Measurements from ENCODE around the gene TNN. TPM values are rescaled to one million over a fixed set of nuclear protein-coding genes. Genes with fewer than 3 reads are reported as not detected.

The TNN gene
- total RNA-seq, 2 donors from 2014 or later: under 0.01 TPM; not detected in 1

GRCh38 chr1:175145899-175146528, 78.4 kb downstream of the TNN start:
- DNase-seq: no peak

GRCh38 chr1:175146529-175147213, 79.0 kb downstream of the TNN start:
- 21 to 23% methylated on average over 21 of the region's 21 CpGs for WGBS, 2 donors
- intact Hi-C loops (cut with DNase I): no loop called here
- no peak overlapping the region for H3K4me3 ChIP-seq
- H3K4me1 ChIP-seq: peaks cover 14% of the 10 kb centered on the region
- no peaks in the 10 kb centered on the region for H3K9me3 ChIP-seq
- DNase-seq: peak; percentile 67 to 76 (median 71)
- TF ChIP-seq CTCF (IDR thresholded peaks at IDR 0.05) (peak; percentile 66 to 82 (median 80)), POLR2A (IDR thresholded peaks at IDR 0.05) (no peak)
- no peaks in the 10 kb centered on the region for H3K27me3 ChIP-seq
- no peak overlapping the region for H3K27ac ChIP-seq
- peak; percentile 88 for ATAC-seq
- no peaks in the 10 kb centered on the region for H3K36me3 ChIP-seq (replicated peaks in 1 of 2; ENCODE audit: insufficient read depth in 1 of 2, low read depth in 2 of 2)

More at GRCh38 chr1:175145899-175146528, 78.4 kb downstream of the TNN start:
- H3K36me3 ChIP-seq (replicated peaks in 1 of 2; ENCODE audit: insufficient read depth in 1 of 2, low read depth in 2 of 2): no peaks in the 10 kb centered on the region
- H3K27me3 ChIP-seq: no peaks in the 10 kb centered on the region
- TF ChIP-seq CTCF (IDR thresholded peaks at IDR 0.05): no peak
- no peaks in the 10 kb centered on the region for H3K9me3 ChIP-seq
- intact Hi-C loops (cut with DNase I): no loop called here
- no peak overlapping the region for H3K27ac ChIP-seq
- H3K4me1 ChIP-seq: peaks cover 13% of the 10 kb centered on the region
- ATAC-seq: no peak
- H3K4me3 ChIP-seq: no peak overlapping the region
- WGBS, 2 donors: 44 to 49% methylated on average over 6 to 7 of the region's 7 CpGs

GRCh38 chr1:175147569-175147968, 79.9 kb downstream of the TNN start:
- no peaks in the 10 kb centered on the region for H3K36me3 ChIP-seq (replicated peaks in 1 of 2; ENCODE audit: insufficient read depth in 1 of 2, low read depth in 2 of 2)
- no peak overlapping the region for H3K4me3 ChIP-seq
- intact Hi-C loops (cut with DNase I): no loop called here
- TF ChIP-seq CTCF (IDR thresholded peaks at IDR 0.05) (no peak), POLR2A (IDR thresholded peaks at IDR 0.05) (no peak)
- H3K27ac ChIP-seq: no peak overlapping the region
- H3K4me1 ChIP-seq: peaks cover 22% of the 10 kb centered on the region
- ATAC-seq (no peak), DNase-seq (no peak)
- H3K9me3 ChIP-seq: no peaks in the 10 kb centered on the region
- 84 to 85% methylated on average over 5 of the region's 5 CpGs for WGBS, 2 donors
- no peaks in the 10 kb centered on the region for H3K27me3 ChIP-seq

- WGBS, 2 donors: 65 to 66% methylated on average over 7 of the region's 7 CpGs
- ATAC-seq: no peak
- intact Hi-C loops (cut with DNase I): no loop called here
Measured at GRCh38 chr1:175148068-175148467, 80.4 kb downstream of the TNN start.

More at GRCh38 chr1:175148068-175148467, 80.4 kb downstream of the TNN start:
- no peaks in the 10 kb centered on the region for H3K27me3 ChIP-seq
- no peak for TF ChIP-seq CTCF (IDR thresholded peaks at IDR 0.05)
- TF ChIP-seq POLR2A (IDR thresholded peaks at IDR 0.05): no peak
- H3K4me1 ChIP-seq: peaks cover 22% of the 10 kb centered on the region
- no peaks in the 10 kb centered on the region for H3K9me3 ChIP-seq
- no peaks in the 10 kb centered on the region for H3K36me3 ChIP-seq (replicated peaks in 1 of 2; ENCODE audit: insufficient read depth in 1 of 2, low read depth in 2 of 2)
- DNase-seq: no peak
- no peak overlapping the region for H3K4me3 ChIP-seq
- H3K27ac ChIP-seq: no peak overlapping the region
